H9 (cell line): ENCODE results near the gene PIP4K2A. TPM values are rescaled to one million over a fixed set of nuclear protein-coding genes. Genes with fewer than 3 reads are reported as not detected.

Source experiments
- DNase-seq: peaks from one replicate; pipeline ENCODE4 v3.0.0-alpha.2; 2017
- H2AFZ ChIP-seq: one replicate; pipeline ENCODE4 v1.6.1; 2013; ENCODE audit warnings: mild to moderate bottlenecking, low read length, control low read depth, moderate library complexity
- H2AK5ac ChIP-seq: 2 replicates; pipeline ENCODE4 v1.6.1; 2013; ENCODE audit warnings: low read length, control low read depth, mixed read lengths; ENCODE audit not compliant: insufficient read length
- H2BK120ac ChIP-seq: one replicate; pipeline ENCODE4 v1.6.1; 2013; ENCODE audit warnings: low read depth, mild to moderate bottlenecking, low read length, control low read depth, inconsistent platforms; ENCODE audit not compliant: poor library complexity, severe bottlenecking
- H2BK12ac ChIP-seq: 2 replicates; pipeline ENCODE4 v1.6.1; 2013; ENCODE audit warnings: low read length, control low read depth, mixed read lengths, low read depth; ENCODE audit not compliant: insufficient read length
- H2BK15ac ChIP-seq: 2 replicates; pipeline ENCODE4 v1.6.1; 2013; ENCODE audit warnings: low read depth, low read length, control low read depth
- H2BK20ac ChIP-seq: one replicate; pipeline ENCODE4 v1.6.1; 2013; ENCODE audit warnings: low read depth, mild to moderate bottlenecking, low read length, control low read depth, inconsistent platforms; ENCODE audit not compliant: poor library complexity, severe bottlenecking
- H2BK5ac ChIP-seq: 2 replicates; pipeline ENCODE4 v1.6.1; 2013; ENCODE audit warnings: low read length, control low read depth, mixed read lengths; ENCODE audit not compliant: insufficient read length
- H3K14ac ChIP-seq: 2 replicates; pipeline ENCODE4 v1.6.1; 2013; ENCODE audit warnings: low read length, control low read depth; ENCODE audit not compliant: insufficient read depth
- H3K18ac ChIP-seq: 2 replicates; pipeline ENCODE4 v1.6.1; 2013; ENCODE audit warnings: low read depth, mild to moderate bottlenecking, mixed read lengths, low read length, control low read depth; ENCODE audit not compliant: insufficient read length
- H3K23ac ChIP-seq: 2 replicates; pipeline ENCODE4 v1.6.1; 2013; ENCODE audit warnings: low read length, control low read depth, mixed read lengths, low read depth; ENCODE audit not compliant: insufficient read length
- H3K23me2 ChIP-seq: 2 replicates; pipeline ENCODE4 v1.6.1; 2013; ENCODE audit warnings: low read depth, mild to moderate bottlenecking, mixed read lengths, low read length, control low read depth; ENCODE audit not compliant: insufficient read length, poor library complexity, severe bottlenecking
- H3K27ac ChIP-seq: 2 replicates; pipeline ENCODE4 v1.5.1; 2013; ENCODE audit warnings: low read length, control low read depth, mixed read lengths, low read depth; ENCODE audit not compliant: insufficient read length
- H3K27me3 ChIP-seq: 2 replicates; pipeline ENCODE4 v1.6.1; 2013; ENCODE audit warnings: low read length, control low read depth, inconsistent platforms; ENCODE audit not compliant: insufficient read depth
- H3K4ac ChIP-seq: 2 replicates; pipeline ENCODE4 v1.6.1; 2013; ENCODE audit warnings: low read depth, mild to moderate bottlenecking, control low read depth, inconsistent platforms, low read length, moderate library complexity
- H3K4me1 ChIP-seq: 2 replicates; pipeline ENCODE4 v1.6.1; 2013; ENCODE audit warnings: low read length, control low read depth, inconsistent platforms; ENCODE audit not compliant: insufficient read depth
- H3K4me2 ChIP-seq: 2 replicates; pipeline ENCODE4 v1.6.1; 2013; ENCODE audit warnings: low read length, control low read depth, mixed read lengths; ENCODE audit not compliant: insufficient read length, insufficient read depth
- H3K56ac ChIP-seq: 2 replicates; pipeline ENCODE4 v1.6.1; 2013; ENCODE audit warnings: low read depth, mild to moderate bottlenecking, mixed read lengths, low read length, control low read depth; ENCODE audit not compliant: insufficient read length
- H3K79me1 ChIP-seq: 2 replicates; pipeline ENCODE4 v1.6.1; 2013; ENCODE audit warnings: low read depth, mild to moderate bottlenecking, moderate library complexity, low read length, control low read depth, inconsistent platforms; ENCODE audit not compliant: insufficient read depth, poor library complexity, severe bottlenecking
- H3K79me2 ChIP-seq: 2 replicates; pipeline ENCODE4 v1.6.1; 2013; ENCODE audit warnings: low read length, control low read depth, inconsistent platforms; ENCODE audit not compliant: insufficient read depth
- H3K9ac ChIP-seq: 2 replicates; pipeline ENCODE4 v1.6.1; 2013; ENCODE audit warnings: low read length, control low read depth, mixed read lengths; ENCODE audit not compliant: insufficient read length; ENCODE audit errors: extremely low read depth
- H3K9me3 ChIP-seq: one replicate; pipeline ENCODE4 v1.6.1; 2013; ENCODE audit warnings: low read depth, low read length, inconsistent platforms; ENCODE audit not compliant: control insufficient read depth
- H3T11ph ChIP-seq: one replicate; pipeline ENCODE4 v1.6.1; 2013; ENCODE audit warnings: mild to moderate bottlenecking, low read length, control low read depth, inconsistent platforms
- H4K20me1 ChIP-seq: one replicate; pipeline ENCODE4 v1.6.1; 2013; ENCODE audit not compliant: control insufficient read depth, insufficient read length, insufficient read depth
- H4K5ac ChIP-seq: 2 replicates; pipeline ENCODE4 v1.6.1; 2013; ENCODE audit warnings: low read depth, mild to moderate bottlenecking, mixed read lengths, low read length, control low read depth; ENCODE audit not compliant: insufficient read length
- H4K8ac ChIP-seq: replicated peaks from 2 replicates; pipeline ENCODE4 v1.6.1; 2013; ENCODE audit warnings: low read length, control low read depth, mixed read lengths, low read depth; ENCODE audit not compliant: insufficient read length
- H4K91ac ChIP-seq: 2 replicates; pipeline ENCODE4 v1.6.1; 2013; ENCODE audit warnings: low read depth, mild to moderate bottlenecking, moderate library complexity, mixed read lengths, low read length, control low read depth; ENCODE audit not compliant: insufficient read length
- H3K27ac Mint-ChIP-seq, 3 experiments: 2 replicates in 2 of 3; 3 replicates in 1 of 3; pipeline ENCODE4 v1.8.0; 2020 to 2021; ENCODE audit warnings: mixed read lengths in 3 of 3, mild to moderate bottlenecking in 1 of 3, moderate library complexity in 1 of 3
- H3K27me3 Mint-ChIP-seq: 2 replicates; pipeline ENCODE4 v1.8.0; 2021; ENCODE audit warnings: low read depth, mild to moderate bottlenecking, moderate library complexity, mixed read lengths
- H3K36me3 Mint-ChIP-seq, 3 experiments: 2 replicates in 2 of 3; 3 replicates in 1 of 3; pipeline ENCODE4 v1.8.0; 2020 to 2021; ENCODE audit warnings: low read depth in 3 of 3, mixed read lengths in 3 of 3; ENCODE audit not compliant: insufficient read depth in 1 of 3
- H3K4me1 Mint-ChIP-seq, 2 experiments: 2 replicates each; pipeline ENCODE4 v1.8.0; 2020; ENCODE audit warnings: mixed read lengths in 2 of 2
- H3K4me3 Mint-ChIP-seq, 2 experiments: 2 replicates in 1 of 2; 3 replicates in 1 of 2; pipeline ENCODE4 v1.8.0; 2020 to 2021; ENCODE audit warnings: mild to moderate bottlenecking in 2 of 2, mixed read lengths in 2 of 2, moderate library complexity in 1 of 2
- H3K9me3 Mint-ChIP-seq, 2 experiments: 2 replicates in 1 of 2; 3 replicates in 1 of 2; pipeline ENCODE4 v1.8.0; 2020; ENCODE audit warnings: mild to moderate bottlenecking in 2 of 2, mixed read lengths in 2 of 2, moderate library complexity in 1 of 2
- CTCF ChIP-seq: fragments of 200-600 bp; sonication (generic); conservative IDR thresholded peaks from 3 replicates; pipeline ENCODE4 v1.8.0; 2021; ENCODE audit warnings: antibody characterized with exemption, mild to moderate bottlenecking
- WGBS: extraction: QIAGEN DNeasy Blood & Tissue Kit; methylation state at CpG from one replicate; pipeline ENCODE4 v1.1.7; 2013; ENCODE audit warnings: missing lambda C conversion rate, low lambda C conversion rate, mixed read lengths; ENCODE audit not compliant: insufficient read length; ENCODE audit errors: extremely low coverage; 5-methylcytosine and 5-hydroxymethylcytosine counted together
- total RNA-seq: library from RNA; stranded (reverse); gene quantifications from 2 replicates; pipeline ENCODE4 v1.2.1, GENCODE V29; 2021

PIP4K2A gene
- total RNA-seq, 1 experiment from 2014 or later: 33.6 TPM

- H4K20me1 ChIP-seq: no peaks in the 10 kb centered on the region
- H3K9me3 Mint-ChIP-seq: no peaks in the 10 kb centered on the region; a peak in 1 of 5 replicates
- no CpG with 5 or more reads among the region's 8 CpGs for WGBS
- no peak overlapping the region for H3K56ac ChIP-seq
- no peak overlapping the region for H2BK120ac ChIP-seq
- no peaks in the 10 kb centered on the region for H3K27me3 Mint-ChIP-seq
- no peak overlapping the region; a peak in 1 of 7 replicates for H3K27ac Mint-ChIP-seq
- no peak overlapping the region for H3K4ac ChIP-seq
- H4K5ac ChIP-seq: no peak overlapping the region
- no peak overlapping the region for H2BK15ac ChIP-seq
- no peak overlapping the region for H3K4me3 Mint-ChIP-seq
- H2AFZ ChIP-seq: no peak overlapping the region
- no peak overlapping the region for H2BK12ac ChIP-seq
- H3T11ph ChIP-seq: no peak overlapping the region
- H4K91ac ChIP-seq: no peak overlapping the region
- H3K23ac ChIP-seq: no peak overlapping the region
- no peaks in the 10 kb centered on the region for H3K79me2 ChIP-seq
- H3K4me2 ChIP-seq: no peak overlapping the region
- DNase-seq: no peak
- no peaks in the 10 kb centered on the region for H3K27me3 ChIP-seq
- no peaks in the 10 kb centered on the region for H3K4me1 ChIP-seq
- no peak overlapping the region for H3K9ac ChIP-seq
- H3K27ac ChIP-seq: no peak overlapping the region
- H3K4me1 Mint-ChIP-seq: no peaks in the 10 kb centered on the region
- H3K18ac ChIP-seq: no peak overlapping the region
- H2AK5ac ChIP-seq: no peak overlapping the region
- no peak overlapping the region for H2BK20ac ChIP-seq
- no peak overlapping the region for H3K14ac ChIP-seq
- no peak for TF ChIP-seq CTCF
- no peak overlapping the region for H2BK5ac ChIP-seq
- H3K36me3 Mint-ChIP-seq: peaks cover 32 to 50% (median 44%) of the 10 kb centered on the region in 3 experiments
- no peaks in the 10 kb centered on the region for H3K23me2 ChIP-seq
- H4K8ac ChIP-seq: no peak overlapping the region
- H3K9me3 ChIP-seq: no peaks in the 10 kb centered on the region
- no peaks in the 10 kb centered on the region for H3K79me1 ChIP-seq
Observed at GRCh38 chr10:22536620-22537019, 177.8 kb downstream of the PIP4K2A start.
